Tibial artery (tissue), 4 donors: ENCODE results near the gene PTCH2.
"Not testable (repeated sequence)": the region's sequence is repeated elsewhere in the genome, so short reads cannot be mapped to it uniquely, and the experiment has no call there.

Experiments used
- DNase-seq, 2 donors: peaks; one replicate each; pipeline ENCODE4 v3.0.0-alpha.2; 2019
- H3K27ac ChIP-seq, 2 donors: fragments of 200-600 bp; sonication (generic) in 1 of 2; 1 replicate in 1 of 2; 2 replicates in 1 of 2; pipeline ENCODE4 v1.5.1; 2018 to 2019; ENCODE audit warnings: mild to moderate bottlenecking in 1 of 2
- H3K27me3 ChIP-seq, 2 donors: fragments of 200-600 bp; sonication (generic) in 1 of 2; one replicate each; pipeline versions ENCODE4 v1.5.1 to v1.6.0; 2016 to 2019
- H3K36me3 ChIP-seq, 3 donors: fragments of 200-600 bp; sonication (generic) in 2 of 3; one replicate each; pipeline ENCODE4 v1.5.1; 2016 to 2019; ENCODE audit warnings: mild to moderate bottlenecking in 2 of 3
- H3K4me1 ChIP-seq, 4 donors: fragments of 200-600 bp; sonication (generic) in 2 of 4; 1 replicate in 3 of 4; 2 replicates in 1 of 4; pipeline ENCODE4 v1.5.1; 2016 to 2019
- H3K4me3 ChIP-seq, 2 donors: fragments of 200-600 bp; sonication (generic) in 1 of 2; 1 replicate in 1 of 2; 2 replicates in 1 of 2; pipeline ENCODE4 v1.5.1; 2018 to 2019; ENCODE audit warnings: mild to moderate bottlenecking in 2 of 2
- H3K9me3 ChIP-seq, 3 donors: fragments of 200-600 bp; sonication (generic) in 1 of 3; one replicate each; pipeline ENCODE4 v1.5.1; 2016 to 2019
- intact Hi-C: fragments of 100-400 bp; cut with DNase I; formaldehyde crosslinking; loops from one replicate; pipeline ENCODE4 v1.15.0; 2023; ENCODE audit warnings: low total_unique reads
- TF ChIP-seq, protein P1 (sequence below), 2 experiments: fragments of 200-600 bp in 1 of 2; fragments of 450-650 bp in 1 of 2; IDR thresholded peaks; one replicate each; pipeline ENCODE4 v1.5.1; 2017 to 2019; ENCODE audit warnings: antibody characterized with exemption in 2 of 2, mild to moderate bottlenecking in 1 of 2, moderate library complexity in 1 of 2

The PTCH2 gene

DNA sequence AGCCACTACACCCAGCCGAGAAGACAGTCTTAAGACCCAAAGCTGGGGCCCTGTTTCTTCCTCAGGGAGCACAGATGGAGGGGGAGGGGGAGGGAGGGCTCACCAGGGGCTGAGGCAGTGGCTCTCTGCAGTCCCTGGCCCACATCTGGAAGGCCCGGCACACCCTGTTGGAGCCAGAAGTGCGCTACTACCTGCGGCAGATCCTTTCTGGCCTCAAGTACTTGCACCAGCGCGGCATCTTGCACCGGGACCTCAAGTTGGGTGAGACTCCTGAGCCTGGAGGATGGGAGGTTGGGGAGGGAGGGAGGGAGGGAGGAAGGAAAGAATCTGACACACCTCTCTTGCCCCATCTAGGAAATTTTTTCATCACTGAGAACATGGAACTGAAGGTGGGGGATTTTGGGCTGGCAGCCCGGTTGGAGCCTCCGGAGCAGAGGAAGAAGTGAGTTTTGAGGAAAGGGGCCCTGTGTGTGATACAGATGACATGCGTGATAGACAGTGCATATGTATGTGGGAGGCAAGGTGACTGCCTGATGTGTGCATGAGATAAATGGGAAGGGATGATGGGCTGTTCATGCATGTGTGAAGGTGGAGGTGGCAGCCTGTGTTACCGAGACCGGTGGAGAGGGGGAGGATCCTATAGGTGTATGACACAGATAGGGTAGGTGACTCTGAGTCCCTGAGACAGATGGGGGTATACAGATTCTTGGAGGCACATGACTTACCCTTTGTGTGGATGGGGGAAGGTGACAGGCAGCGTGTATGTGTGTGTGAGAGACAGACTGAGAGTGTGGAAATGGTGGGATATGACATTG, 41.4 kb downstream of the PTCH2 start:
- Histone ChIP-seq H3K4me3 (peak overlapping the region; percentile 83 to 100), H3K9me3 (no peaks in the 10 kb centered on the region), H3K27ac (peak overlapping the region; percentile 94 to 98), H3K4me1 (peaks cover 3 to 60% (median 45%) of the 10 kb centered on the region in 4 donors), H3K36me3 (peaks cover 11 to 44% (median 41%) of the 10 kb centered on the region in 3 donors), H3K27me3 (no peaks in the 10 kb centered on the region)
- intact Hi-C loops, result no loop called here
- TF ChIP-seq, protein P1, sequence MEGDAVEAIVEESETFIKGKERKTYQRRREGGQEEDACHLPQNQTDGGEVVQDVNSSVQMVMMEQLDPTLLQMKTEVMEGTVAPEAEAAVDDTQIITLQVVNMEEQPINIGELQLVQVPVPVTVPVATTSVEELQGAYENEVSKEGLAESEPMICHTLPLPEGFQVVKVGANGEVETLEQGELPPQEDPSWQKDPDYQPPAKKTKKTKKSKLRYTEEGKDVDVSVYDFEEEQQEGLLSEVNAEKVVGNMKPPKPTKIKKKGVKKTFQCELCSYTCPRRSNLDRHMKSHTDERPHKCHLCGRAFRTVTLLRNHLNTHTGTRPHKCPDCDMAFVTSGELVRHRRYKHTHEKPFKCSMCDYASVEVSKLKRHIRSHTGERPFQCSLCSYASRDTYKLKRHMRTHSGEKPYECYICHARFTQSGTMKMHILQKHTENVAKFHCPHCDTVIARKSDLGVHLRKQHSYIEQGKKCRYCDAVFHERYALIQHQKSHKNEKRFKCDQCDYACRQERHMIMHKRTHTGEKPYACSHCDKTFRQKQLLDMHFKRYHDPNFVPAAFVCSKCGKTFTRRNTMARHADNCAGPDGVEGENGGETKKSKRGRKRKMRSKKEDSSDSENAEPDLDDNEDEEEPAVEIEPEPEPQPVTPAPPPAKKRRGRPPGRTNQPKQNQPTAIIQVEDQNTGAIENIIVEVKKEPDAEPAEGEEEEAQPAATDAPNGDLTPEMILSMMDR (IDR thresholded peaks at IDR 0.05), result no peak
- DNase-seq, result peak in 1 of 2 donors; percentile 28

DNA sequence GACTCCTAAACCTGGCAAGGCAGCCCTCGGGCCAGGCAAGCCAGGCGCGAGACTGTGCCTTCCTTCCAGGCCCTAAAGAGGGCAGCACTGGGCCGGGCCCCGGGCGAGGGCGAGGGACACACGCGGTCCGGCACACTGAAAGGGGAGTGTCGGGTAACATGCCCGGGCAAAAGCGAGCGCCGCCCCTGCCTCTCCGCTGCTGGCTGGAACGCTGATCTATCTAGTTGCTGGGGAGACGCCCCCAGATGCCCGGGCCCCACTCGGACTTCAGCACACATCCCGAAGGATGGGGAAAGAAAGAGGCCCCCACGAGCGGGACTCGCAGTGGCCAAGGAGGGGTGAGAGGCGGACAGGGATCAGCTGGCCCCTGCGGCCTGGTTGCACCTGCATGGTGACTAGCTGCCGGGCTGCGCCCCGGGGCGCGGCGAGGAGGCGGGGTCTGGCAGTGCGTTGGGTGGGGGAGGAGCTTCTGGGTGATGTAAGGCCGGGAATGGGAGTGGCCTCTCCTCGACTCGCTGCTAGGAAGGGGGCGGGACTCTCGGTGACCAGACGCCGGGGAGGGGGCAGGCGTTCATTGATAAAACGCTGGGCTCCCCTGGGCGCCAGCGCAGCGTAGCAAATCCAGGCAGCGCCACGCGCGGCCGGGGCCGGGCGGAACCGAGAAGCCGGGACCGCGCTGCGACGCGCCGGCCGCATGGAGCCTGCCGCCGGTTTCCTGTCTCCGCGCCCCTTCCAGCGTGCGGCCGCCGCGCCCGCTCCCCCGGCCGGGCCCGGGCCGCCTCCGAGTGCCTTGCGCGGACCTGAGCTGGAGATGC, 43.1 kb downstream of the PTCH2 start, which contains the start of gene PLK3:
Gene PLK3, plus strand, starts transcription at position 608 of the 815 bp plus-strand sequence. Its CDS starts 87 bp downstream, at position 695.
- Histone ChIP-seq H3K9me3 (no peaks in the 10 kb centered on the region), H3K27me3 (no peaks in the 10 kb centered on the region), H3K36me3 (peaks cover 11 to 29% (median 25%) of the 10 kb centered on the region in 3 donors), H3K4me3 (peak within 1 kb of the TSS; percentile 83 to 100), H3K27ac (peak within 1 kb of the TSS; percentile 94 to 98), H3K4me1 (peaks cover 0 to 43% (median 29%) of the 10 kb centered on the region in 4 donors)
- intact Hi-C loops, result no loop called here
- TF ChIP-seq, protein P1 (IDR thresholded peaks at IDR 0.05), result peak; percentile 89 to 95
- peak; percentile 99 for DNase-seq

DNA sequence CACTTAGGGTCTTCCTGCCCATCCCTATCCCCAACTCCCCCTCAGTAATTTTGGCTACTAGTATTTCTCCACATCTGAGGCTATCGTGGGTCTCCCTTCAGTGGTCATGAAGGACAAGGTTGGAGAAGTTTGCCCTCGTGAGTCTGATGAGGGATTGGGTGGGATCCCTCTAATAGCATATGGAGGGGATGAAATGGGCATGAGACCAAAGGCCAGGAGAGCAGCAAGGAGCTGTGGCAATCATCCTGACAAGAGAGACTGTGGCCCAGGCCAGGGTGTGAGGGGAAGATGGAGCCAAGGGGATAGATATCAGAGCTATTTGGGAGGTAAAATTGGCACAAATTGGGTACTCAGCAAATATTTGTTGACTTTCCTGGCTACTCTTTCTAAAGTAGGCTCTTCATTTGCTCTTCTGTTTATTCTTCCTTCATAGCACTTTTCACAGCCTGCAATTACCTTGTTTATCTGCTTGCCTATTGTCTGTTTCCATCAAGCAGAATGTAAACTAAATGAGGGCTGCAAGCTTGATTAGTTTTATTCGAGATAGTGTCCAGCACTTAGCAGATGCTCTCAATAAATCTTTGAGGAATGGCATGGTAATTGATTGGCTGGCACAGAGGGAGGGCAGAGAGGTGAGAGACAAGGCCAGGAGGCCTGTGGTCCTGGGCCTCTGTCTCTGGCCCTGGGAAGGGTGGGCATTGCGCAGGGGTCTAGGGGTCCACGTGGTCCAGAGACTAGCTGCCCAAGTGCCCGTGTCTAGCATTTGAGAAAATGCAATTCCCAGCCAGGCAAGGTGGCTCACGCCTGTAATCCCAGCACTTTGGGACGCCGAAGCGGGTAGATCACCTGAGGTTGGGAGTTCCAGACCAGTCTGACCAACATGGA, 44.3 kb downstream of the PTCH2 start:
- Histone ChIP-seq H3K4me1 (peaks cover 0 to 33% (median 28%) of the 10 kb centered on the region in 4 donors), H3K27ac (peak overlapping the region; percentile 94 to 98), H3K27me3 (no peaks in the 10 kb centered on the region), H3K9me3 (no peaks in the 10 kb centered on the region), H3K36me3 (peaks cover under 1 to 16% (median 15%) of the 10 kb centered on the region in 3 donors), H3K4me3 (no peak overlapping the region)
- intact Hi-C loops, result no loop called here
- DNase-seq, result peak; percentile 22 to 69
- TF ChIP-seq, protein P1 (IDR thresholded peaks at IDR 0.05), result no peak

DNA sequence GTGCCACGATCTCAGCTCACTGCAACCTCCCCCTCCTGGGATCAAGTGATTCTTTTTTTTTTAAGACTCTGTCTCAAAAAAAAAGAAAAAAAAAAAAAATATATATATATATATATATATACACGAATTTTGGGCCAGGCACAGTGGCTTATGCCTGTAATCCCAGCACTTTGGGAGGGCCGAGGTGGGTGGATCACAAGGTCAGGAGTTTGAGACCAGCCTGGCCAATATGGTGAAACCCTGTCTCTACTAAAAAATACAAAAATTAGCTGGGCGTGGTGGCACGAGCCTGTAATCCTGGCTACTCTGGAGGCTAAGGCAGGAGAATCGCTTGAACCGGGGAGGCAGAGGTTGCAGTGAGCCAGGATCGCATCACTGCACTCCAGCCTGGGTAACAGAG, 45.2 kb downstream of the PTCH2 start:
- intact Hi-C loops, H3K9me3 ChIP-seq, H3K27me3 ChIP-seq, H3K36me3 ChIP-seq, H3K4me3 ChIP-seq: not testable (repeated sequence)
- peaks cover 0 to 28% (median 21%) of the 10 kb centered on the region in 4 donors for H3K4me1 ChIP-seq
- DNase-seq, result peak; percentile 16 to 37
- H3K27ac ChIP-seq, result peak overlapping the region; percentile 94 to 98

GRCh38 chr1:44792736-44793502, 50.1 kb downstream of the PTCH2 start:
- intact Hi-C loops, result no loop called here
- TF ChIP-seq, protein P1 (IDR thresholded peaks at IDR 0.05), result no peak
- H3K4me3 ChIP-seq, result no peak overlapping the region
- no peak overlapping the region for H3K27ac ChIP-seq
- peak in 1 of 2 donors; percentile 52 for DNase-seq
- no peaks in the 10 kb centered on the region for H3K4me1 ChIP-seq
- H3K9me3 ChIP-seq, result no peaks in the 10 kb centered on the region
- no peaks in the 10 kb centered on the region for H3K27me3 ChIP-seq
- no peaks in the 10 kb centered on the region for H3K36me3 ChIP-seq
